Measurements from ENCODE around the gene RSRC1. TPM values are rescaled to one million over a fixed set of nuclear protein-coding genes. Genes with fewer than 3 reads are reported as not detected.

Gene RSRC1
- total RNA-seq, 1 experiment from 2014 or later: 37.9 TPM

GRCh38 chr3:158105710-158106253 is 4.1 kb upstream of the RSRC1 start:
- H3K4me1 ChIP-seq (ENCODE audit: insufficient read depth, low read length): no peaks in the 10 kb centered on the region
- H2AK5ac ChIP-seq (ENCODE audit: insufficient read length, low read length): no peak overlapping the region
- H3K27me3 ChIP-seq (ENCODE audit: insufficient read depth, low read length): peaks cover 57% of the 10 kb centered on the region
- H2BK15ac ChIP-seq (ENCODE audit: low read depth, low read length): no peak overlapping the region
- H2BK12ac ChIP-seq (ENCODE audit: insufficient read length, low read depth, low read length): no peak overlapping the region
- no peak overlapping the region for H3K23ac ChIP-seq (ENCODE audit: insufficient read length, low read depth, low read length)
- H3K14ac ChIP-seq (ENCODE audit: insufficient read depth, low read length): no peak overlapping the region
- H2BK20ac ChIP-seq (ENCODE audit: low read depth, low read length, poor library complexity, severe bottlenecking): no peak overlapping the region
- no peak overlapping the region for H4K91ac ChIP-seq (ENCODE audit: insufficient read length, low read depth, low read length)
- H3K4me2 ChIP-seq (ENCODE audit: insufficient read depth, insufficient read length, low read length): peak overlapping the region; percentile 71
- H4K5ac ChIP-seq (ENCODE audit: insufficient read length, low read depth, low read length): no peak overlapping the region
- Mint-ChIP-seq H3K36me3 (ENCODE audit: insufficient read depth in 1 of 3, low read depth in 3 of 3) (no peaks in the 10 kb centered on the region; a peak in 1 of 7 replicates), H3K4me1 (peaks cover 43 to 48% of the 10 kb centered on the region in 2 experiments), H3K9me3 (peaks cover 0 to 4% of the 10 kb centered on the region in 2 experiments; a peak in 2 of 5 replicates), H3K4me3 (peak overlapping the region; percentile 65 to 89), H3K27me3 (ENCODE audit: low read depth) (peaks cover 91% of the 10 kb centered on the region), H3K27ac (no peak overlapping the region)
- H3K56ac ChIP-seq (ENCODE audit: insufficient read length, low read depth, low read length): no peak overlapping the region
- no peak overlapping the region for H3K9ac ChIP-seq (ENCODE audit: extremely low read depth, insufficient read length, low read length)
- no peaks in the 10 kb centered on the region; the same call in 1 of the 2 replicates for H3K79me2 ChIP-seq (ENCODE audit: insufficient read depth, low read length)
- H4K20me1 ChIP-seq (ENCODE audit: control insufficient read depth, insufficient read depth, insufficient read length): no peaks in the 10 kb centered on the region
- peaks cover 39% of the 10 kb centered on the region for H3K23me2 ChIP-seq (ENCODE audit: insufficient read length, low read depth, low read length, poor library complexity, severe bottlenecking)
- no peak overlapping the region for H4K8ac ChIP-seq (replicated peaks; ENCODE audit: insufficient read length, low read depth, low read length)
- H2AFZ ChIP-seq (ENCODE audit: low read length): no peak overlapping the region
- no peak overlapping the region for H2BK5ac ChIP-seq (ENCODE audit: insufficient read length, low read length)
- no peak overlapping the region for H2BK120ac ChIP-seq (ENCODE audit: low read depth, low read length, poor library complexity, severe bottlenecking)
- no peak overlapping the region for H3K27ac ChIP-seq (ENCODE audit: insufficient read length, low read depth, low read length)
- DNase-seq: peak; percentile 69
- no peaks in the 10 kb centered on the region for H3K9me3 ChIP-seq (ENCODE audit: control insufficient read depth, low read depth, low read length)
- H3K4ac ChIP-seq (ENCODE audit: low read depth, low read length): no peak overlapping the region
- no CpG with 5 or more reads among the region's 45 CpGs for WGBS (ENCODE audit: extremely low coverage, insufficient read length, low lambda C conversion rate)
- no peak overlapping the region for H3T11ph ChIP-seq (ENCODE audit: low read length)
- TF ChIP-seq CTCF (conservative IDR thresholded peaks at IDR 0.05): no peak
- H3K18ac ChIP-seq (ENCODE audit: insufficient read length, low read depth, low read length): no peak overlapping the region
- no peaks in the 10 kb centered on the region for H3K79me1 ChIP-seq (ENCODE audit: insufficient read depth, low read depth, low read length, poor library complexity, severe bottlenecking)
